Upper lobe of right lung (tissue), 1 donor: Measurements from ENCODE around the gene SLC41A3. TPM values are rescaled to one million over a fixed set of nuclear protein-coding genes. Genes with fewer than 3 reads are reported as not detected.
A peak's percentile ranks its signal among the peaks of the same experiment; 100 is the strongest.

ENCODE experiments used
- ATAC-seq: fragments of 200-7000 bp; cut with Tn5 transposase; one replicate; pipeline ENCODE4 v1.9.1; 2020; ENCODE audit warnings: mild to moderate bottlenecking, moderate library complexity
- DNase-seq: peaks from one replicate; pipeline ENCODE4 v3.0.0-alpha.2; 2020
- H3K27ac ChIP-seq: fragments of 200-600 bp; one replicate; pipeline ENCODE4 v1.8.0; 2022
- H3K27me3 ChIP-seq: fragments of 200-600 bp; one replicate; pipeline ENCODE4 v1.8.0; 2022; ENCODE audit warnings: mild to moderate bottlenecking
- H3K36me3 ChIP-seq: fragments of 200-600 bp; one replicate; pipeline ENCODE4 v1.8.0; 2022
- H3K4me1 ChIP-seq: fragments of 200-600 bp; one replicate; pipeline ENCODE4 v1.8.0; 2022
- H3K4me3 ChIP-seq: fragments of 200-600 bp; one replicate; pipeline ENCODE4 v1.8.0; 2022; ENCODE audit warnings: mild to moderate bottlenecking
- H3K9me3 ChIP-seq: fragments of 200-600 bp; one replicate; pipeline ENCODE4 v1.8.0; 2022
- intact Hi-C: fragments of 100-400 bp; cut with DNase I; formaldehyde crosslinking; loops from one replicate; pipeline ENCODE4 v1.11.0; 2022
- total RNA-seq: library from RNA; stranded (reverse); fragmentation: NEBNext Ultra II Directional; extraction: Animal tissue kit (Norgen Biotek cat#: 25700); gene quantifications from one replicate; pipeline ENCODE4 v1.2.1, GENCODE V29; 2021
- TF ChIP-seq, protein P1 (sequence below): fragments of 200-600 bp; IDR thresholded peaks from one replicate; pipeline ENCODE4 v1.8.0; 2022; ENCODE audit warnings: antibody characterized with exemption
- donor health status: DM: no; HTN: yes; CAD: no; lungs with severe emphysema.

Gene SLC41A3
- total RNA-seq, 1 donor from 2014 or later = 30.8 TPM

DNA sequence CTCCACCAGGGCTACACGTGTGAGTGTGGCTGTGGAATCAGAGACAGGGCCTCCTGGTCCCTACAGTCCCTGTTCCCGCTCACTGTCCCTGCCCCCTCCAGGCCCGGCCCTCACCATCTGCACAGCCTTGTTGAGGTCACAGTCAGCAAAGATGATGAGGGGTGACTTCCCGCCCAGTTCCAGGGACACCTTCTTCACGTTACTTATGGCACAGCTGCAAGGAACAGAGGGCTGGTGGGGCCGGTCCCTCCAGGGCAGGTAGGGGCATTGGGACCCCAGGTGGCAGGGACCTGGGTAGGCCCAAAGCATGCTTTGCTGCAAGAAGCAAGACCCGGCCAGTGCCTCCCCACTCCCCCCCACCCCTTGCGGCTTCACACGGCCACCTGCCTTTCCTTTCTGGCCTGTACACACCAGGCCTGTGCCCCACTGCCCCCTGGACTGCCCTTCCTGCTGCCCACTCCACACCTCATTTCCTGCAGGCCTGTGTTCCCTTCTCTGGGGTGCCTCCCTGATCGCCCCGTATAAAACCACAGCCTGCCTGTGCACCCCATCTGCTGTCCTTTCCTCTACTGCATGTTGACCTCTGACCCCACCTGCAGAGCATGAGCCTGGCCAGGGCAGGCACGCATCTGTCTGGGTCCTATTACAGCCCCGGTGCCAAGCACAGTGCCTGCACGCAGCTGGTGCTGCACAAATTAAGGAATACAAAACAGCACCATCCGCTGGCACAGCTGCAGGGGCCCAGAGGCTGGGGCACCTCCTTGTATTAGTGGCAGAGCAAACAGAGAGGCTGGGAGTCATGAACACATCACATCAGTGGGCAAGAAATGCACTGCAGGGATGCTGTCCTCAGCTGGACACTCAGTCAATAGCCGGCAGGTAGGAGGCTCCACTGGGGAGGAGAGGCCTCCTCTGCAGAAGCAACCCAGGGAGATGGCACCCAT is 30.8 kb upstream of the SLC41A3 start:
- DNase-seq (no peak), ATAC-seq (no peak)
- TF ChIP-seq, protein P1, sequence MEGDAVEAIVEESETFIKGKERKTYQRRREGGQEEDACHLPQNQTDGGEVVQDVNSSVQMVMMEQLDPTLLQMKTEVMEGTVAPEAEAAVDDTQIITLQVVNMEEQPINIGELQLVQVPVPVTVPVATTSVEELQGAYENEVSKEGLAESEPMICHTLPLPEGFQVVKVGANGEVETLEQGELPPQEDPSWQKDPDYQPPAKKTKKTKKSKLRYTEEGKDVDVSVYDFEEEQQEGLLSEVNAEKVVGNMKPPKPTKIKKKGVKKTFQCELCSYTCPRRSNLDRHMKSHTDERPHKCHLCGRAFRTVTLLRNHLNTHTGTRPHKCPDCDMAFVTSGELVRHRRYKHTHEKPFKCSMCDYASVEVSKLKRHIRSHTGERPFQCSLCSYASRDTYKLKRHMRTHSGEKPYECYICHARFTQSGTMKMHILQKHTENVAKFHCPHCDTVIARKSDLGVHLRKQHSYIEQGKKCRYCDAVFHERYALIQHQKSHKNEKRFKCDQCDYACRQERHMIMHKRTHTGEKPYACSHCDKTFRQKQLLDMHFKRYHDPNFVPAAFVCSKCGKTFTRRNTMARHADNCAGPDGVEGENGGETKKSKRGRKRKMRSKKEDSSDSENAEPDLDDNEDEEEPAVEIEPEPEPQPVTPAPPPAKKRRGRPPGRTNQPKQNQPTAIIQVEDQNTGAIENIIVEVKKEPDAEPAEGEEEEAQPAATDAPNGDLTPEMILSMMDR = no peak
- no peaks in the 10 kb centered on the region for H3K4me1 ChIP-seq
- intact Hi-C loops = no loop called here
- H3K27me3 ChIP-seq = no peaks in the 10 kb centered on the region
- no peaks in the 10 kb centered on the region for H3K36me3 ChIP-seq
- H3K27ac ChIP-seq = no peak overlapping the region
- no peak overlapping the region for H3K4me3 ChIP-seq
- H3K9me3 ChIP-seq = no peaks in the 10 kb centered on the region

DNA sequence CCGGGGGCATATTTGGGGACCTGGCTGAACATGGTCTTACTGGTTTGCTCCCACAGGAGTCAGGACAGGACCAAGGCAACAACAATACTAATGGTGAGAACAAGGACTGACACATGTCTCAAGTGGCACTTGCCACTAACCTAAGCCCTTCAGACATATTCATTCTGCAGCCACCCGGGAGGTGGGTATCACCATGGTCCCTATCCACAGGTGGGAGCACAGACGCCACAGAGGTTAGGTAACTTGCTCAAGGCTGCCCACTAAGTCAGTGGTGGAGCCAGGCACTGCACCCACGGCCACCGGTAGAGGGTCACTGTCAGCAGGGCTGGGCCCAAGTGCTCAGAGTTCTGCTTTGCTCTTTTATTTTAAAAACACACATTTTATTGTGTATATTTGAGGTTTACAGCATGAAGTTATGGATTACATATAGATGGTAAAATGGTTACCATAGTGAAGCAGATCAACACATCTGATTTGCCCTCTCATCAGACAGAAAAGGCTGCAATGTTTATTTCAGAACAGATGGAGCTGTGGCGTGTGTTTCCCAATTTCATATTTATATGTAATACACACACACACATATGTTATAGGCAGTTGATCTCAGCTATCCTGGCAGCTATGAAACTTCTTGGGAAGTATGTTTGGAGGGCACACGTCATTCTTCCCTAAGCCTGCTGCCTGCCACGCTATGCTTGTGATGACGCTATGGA is 30.0 kb upstream of the SLC41A3 start:
- Histone ChIP-seq H3K9me3 (no peaks in the 10 kb centered on the region), H3K4me1 (no peaks in the 10 kb centered on the region), H3K27me3 (no peaks in the 10 kb centered on the region)

DNA sequence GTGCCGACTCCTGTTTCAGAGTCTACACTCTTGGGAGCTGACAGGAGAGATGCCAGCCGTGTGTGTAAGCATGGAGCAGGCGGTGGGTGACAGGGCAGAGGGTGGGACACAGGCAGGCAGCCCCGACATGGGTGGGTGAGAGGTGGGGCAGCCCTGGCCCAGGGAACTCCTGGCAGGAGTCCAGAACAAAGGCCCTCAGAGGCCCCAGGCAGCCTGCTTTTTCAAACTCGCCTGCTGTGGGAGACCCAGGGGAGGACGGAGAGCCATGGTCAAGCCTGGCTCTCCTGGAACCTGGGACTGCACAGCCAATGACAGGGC is 29.3 kb upstream of the SLC41A3 start:
- H3K36me3 ChIP-seq = no peaks in the 10 kb centered on the region
- no peaks in the 10 kb centered on the region for H3K27me3 ChIP-seq
- intact Hi-C loops = no loop called here
- DNase-seq = no peak
- no peaks in the 10 kb centered on the region for H3K9me3 ChIP-seq
- no peak overlapping the region for H3K4me3 ChIP-seq
- TF ChIP-seq, protein P1 = no peak
- H3K4me1 ChIP-seq = no peaks in the 10 kb centered on the region
- no peak for ATAC-seq
- H3K27ac ChIP-seq = no peak overlapping the region

More for the DNA sequence above, 30.0 kb upstream of the SLC41A3 start:
- intact Hi-C loops = no loop called here
- no peak for ATAC-seq
- Histone ChIP-seq H3K4me3 (no peak overlapping the region), H3K27ac (no peak overlapping the region), H3K36me3 (no peaks in the 10 kb centered on the region)
- TF ChIP-seq, protein P1 = peak; percentile 28
- DNase-seq = no peak

DNA sequence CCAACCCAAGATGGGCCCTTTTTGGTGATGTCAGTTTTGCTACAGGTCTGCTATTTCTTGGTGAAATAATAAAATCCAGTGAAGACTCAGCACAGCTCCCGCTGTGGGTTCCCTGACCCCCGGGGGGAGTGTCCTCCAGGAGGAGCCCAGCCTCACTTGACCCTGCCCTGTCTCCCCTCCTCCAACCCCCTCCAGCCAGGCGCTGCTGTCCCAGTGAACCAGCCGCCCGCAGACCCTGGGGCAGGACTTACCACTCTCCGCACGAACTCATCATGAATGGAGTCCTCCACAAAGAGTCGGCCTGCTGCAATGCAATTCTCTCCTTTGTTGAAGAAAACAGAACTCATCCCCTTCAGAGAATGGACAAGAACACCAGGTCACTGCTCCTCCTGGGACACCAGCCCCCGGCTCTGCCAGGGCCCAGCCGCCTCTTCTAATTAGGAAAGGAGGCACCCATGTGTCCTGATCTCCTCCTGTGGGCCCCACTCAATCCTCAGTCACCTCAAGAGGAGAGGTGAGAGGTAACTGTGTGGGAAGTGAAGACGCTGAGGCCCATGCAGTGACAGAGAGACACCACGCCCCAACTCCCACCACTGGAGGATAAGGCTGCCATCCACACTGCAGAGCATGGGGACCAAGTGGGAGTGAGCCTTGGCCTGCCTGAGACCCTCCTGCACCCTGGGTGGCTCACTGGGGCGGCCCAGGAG is 28.8 kb upstream of the SLC41A3 start:
- H3K4me1 ChIP-seq = no peaks in the 10 kb centered on the region
- no peaks in the 10 kb centered on the region for H3K9me3 ChIP-seq
- H3K4me3 ChIP-seq = no peak overlapping the region
- no peaks in the 10 kb centered on the region for H3K36me3 ChIP-seq
- no peak for DNase-seq
- TF ChIP-seq, protein P1 = no peak
- H3K27ac ChIP-seq = no peak overlapping the region
- no peaks in the 10 kb centered on the region for H3K27me3 ChIP-seq
- intact Hi-C loops = no loop called here
- no peak for ATAC-seq

DNA sequence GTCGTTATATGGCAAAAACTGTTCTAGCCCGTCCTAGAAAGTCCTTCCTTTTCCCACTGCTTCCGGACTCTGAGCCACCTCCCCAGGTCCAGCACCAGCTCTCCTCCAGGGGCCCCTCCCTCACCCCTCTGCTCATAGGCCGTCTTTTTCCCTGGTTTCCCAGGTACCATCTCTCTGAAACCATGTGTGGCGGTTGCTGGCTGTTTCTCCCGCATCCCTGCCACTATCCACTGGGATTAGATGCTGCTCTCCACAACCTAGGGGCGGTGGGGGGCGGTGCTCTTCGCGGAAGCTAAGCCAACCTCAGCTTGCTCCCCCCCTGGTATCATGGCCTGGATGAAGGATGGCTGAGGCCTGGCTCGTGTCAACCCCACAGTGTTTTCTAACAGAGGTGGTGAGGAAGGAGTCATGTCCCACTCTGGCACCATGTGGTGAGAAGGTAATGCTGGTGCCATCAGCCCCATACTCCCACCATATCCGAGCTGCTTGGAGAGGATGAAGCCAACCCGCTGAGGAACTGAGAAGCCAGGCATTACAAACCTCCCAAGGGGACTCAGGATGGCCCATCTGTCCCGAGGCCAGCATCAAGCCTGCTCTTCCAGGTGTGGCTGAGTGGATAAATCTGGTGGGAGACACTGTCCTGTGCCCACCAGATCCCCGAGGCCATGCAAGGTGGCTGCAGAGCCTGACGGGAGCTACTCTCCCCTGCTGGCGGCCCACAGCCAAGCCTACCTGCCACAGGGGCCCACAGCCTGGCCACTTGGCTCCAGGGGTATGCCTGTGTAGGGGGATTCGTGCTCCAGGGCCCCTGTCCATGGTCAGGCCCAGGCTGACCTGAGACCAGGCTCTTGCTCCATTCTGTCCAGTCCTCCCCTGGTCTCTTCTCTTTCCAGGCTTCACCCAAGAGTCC is 27.9 kb upstream of the SLC41A3 start:
- H3K27ac ChIP-seq = no peak overlapping the region
- DNase-seq (no peak), ATAC-seq (no peak)
- intact Hi-C loops = no loop called here
- H3K4me1 ChIP-seq = no peaks in the 10 kb centered on the region
- no peaks in the 10 kb centered on the region for H3K27me3 ChIP-seq
- no peaks in the 10 kb centered on the region for H3K9me3 ChIP-seq
- H3K4me3 ChIP-seq = no peak overlapping the region
- TF ChIP-seq, protein P1 = no peak
- H3K36me3 ChIP-seq = no peaks in the 10 kb centered on the region
